Stimulated activated naive CD8-positive, alpha-beta T cell treated with anti-CD3 and anti-CD28 coated beads, Interleukin-15, amount 100 ng/mL, for 72 hours (primary cell): ENCODE results near the gene CCNL1.

Source experiments
- ATAC-seq: fragments of 150-1000 bp; cut with Tn5 transposase; 2 replicates; pipeline ENCODE4 v1.10.0; 2021; ENCODE audit warnings: mild to moderate bottlenecking, moderate library complexity
- DNase-seq, 2 donors: peaks; one replicate each; pipeline ENCODE4 v3.0.0; 2021 to 2022
- H3K27ac Mint-ChIP-seq, 2 donors: one replicate each; pipeline ENCODE4 v1.8.0; 2022; ENCODE audit warnings: mild to moderate bottlenecking in 2 of 2, mixed read lengths in 2 of 2, moderate library complexity in 2 of 2
- H3K27me3 Mint-ChIP-seq: one replicate; pipeline ENCODE4 v1.8.0; 2022; ENCODE audit warnings: mixed read lengths
- H3K4me1 Mint-ChIP-seq: one replicate; pipeline ENCODE4 v1.8.0; 2022; ENCODE audit warnings: mild to moderate bottlenecking, mixed read lengths
- H3K4me3 Mint-ChIP-seq, 2 donors: one replicate each; pipeline ENCODE4 v1.8.0; 2022; ENCODE audit warnings: mild to moderate bottlenecking in 2 of 2, mixed read lengths in 2 of 2, moderate library complexity in 1 of 2
- H3K9me3 Mint-ChIP-seq, 2 donors: one replicate each; pipeline ENCODE4 v1.8.0; 2022; ENCODE audit warnings: mixed read lengths in 2 of 2

The CCNL1 gene

DNA sequence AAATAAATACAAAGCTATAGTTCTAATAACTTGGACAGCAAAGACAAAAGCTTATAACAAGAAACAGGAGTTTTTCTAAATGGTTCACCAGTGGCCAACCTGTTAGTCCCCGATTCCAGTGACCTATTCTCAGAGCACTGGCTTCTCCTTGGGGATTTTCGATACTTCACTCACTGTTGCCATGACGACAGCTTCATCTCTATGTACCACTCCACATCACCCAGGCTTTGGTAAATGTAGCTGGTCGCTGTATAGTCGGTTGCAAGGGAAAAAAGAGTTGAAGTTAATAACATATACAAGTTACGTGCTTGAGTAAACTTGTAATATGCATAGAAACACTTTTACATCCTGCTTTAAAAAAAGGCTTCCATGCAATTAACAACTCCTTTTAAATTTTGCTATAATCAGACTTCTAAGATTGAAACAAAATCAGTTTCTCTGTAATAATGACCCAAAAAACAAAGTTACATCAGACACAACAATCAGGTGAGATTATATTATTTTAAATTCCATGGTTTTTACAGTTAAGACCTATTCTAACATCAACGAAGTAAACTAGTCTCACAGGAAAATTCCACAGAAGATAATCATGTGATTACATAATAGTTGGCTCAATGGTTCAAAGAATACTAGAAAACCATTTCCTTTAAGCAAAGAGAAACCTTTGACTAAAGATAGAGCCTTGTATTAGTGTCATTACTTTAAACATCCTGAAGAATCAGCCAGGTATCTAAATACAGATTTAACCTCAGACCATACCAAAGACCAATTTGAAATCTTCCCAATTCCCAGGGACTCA is 2.9 kb downstream of the CCNL1 start:
- peaks cover 67% of the 10 kb centered on the region for H3K4me1 Mint-ChIP-seq
- H3K4me3 Mint-ChIP-seq, result peak overlapping the region; percentile 87 to 96
- H3K9me3 Mint-ChIP-seq, result no peaks in the 10 kb centered on the region
- ATAC-seq (no peak), DNase-seq (no peak)
- no peaks in the 10 kb centered on the region for H3K27me3 Mint-ChIP-seq
- H3K27ac Mint-ChIP-seq, result peak overlapping the region; percentile 99

DNA sequence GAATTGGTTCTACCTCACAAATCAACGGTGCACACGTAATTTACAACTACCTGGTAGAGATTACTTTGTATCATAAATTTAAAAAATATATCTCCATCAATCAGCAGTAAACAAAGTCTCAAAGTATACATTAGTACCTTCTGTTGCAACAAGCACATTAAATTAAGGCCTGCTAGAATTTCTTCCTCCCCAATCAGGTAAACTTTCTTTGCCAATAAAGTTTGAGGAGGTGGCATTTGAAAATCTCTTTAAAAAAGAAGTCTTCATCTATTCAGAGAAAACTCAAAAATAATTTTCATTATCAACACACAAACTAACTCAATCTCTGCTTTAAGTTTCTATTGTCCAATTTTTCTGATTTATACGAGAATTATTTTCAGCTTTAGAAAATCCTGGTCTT is 4.4 kb downstream of the CCNL1 start:
- H3K4me1 Mint-ChIP-seq, result peaks cover 70% of the 10 kb centered on the region
- no peaks in the 10 kb centered on the region for H3K9me3 Mint-ChIP-seq

DNA sequence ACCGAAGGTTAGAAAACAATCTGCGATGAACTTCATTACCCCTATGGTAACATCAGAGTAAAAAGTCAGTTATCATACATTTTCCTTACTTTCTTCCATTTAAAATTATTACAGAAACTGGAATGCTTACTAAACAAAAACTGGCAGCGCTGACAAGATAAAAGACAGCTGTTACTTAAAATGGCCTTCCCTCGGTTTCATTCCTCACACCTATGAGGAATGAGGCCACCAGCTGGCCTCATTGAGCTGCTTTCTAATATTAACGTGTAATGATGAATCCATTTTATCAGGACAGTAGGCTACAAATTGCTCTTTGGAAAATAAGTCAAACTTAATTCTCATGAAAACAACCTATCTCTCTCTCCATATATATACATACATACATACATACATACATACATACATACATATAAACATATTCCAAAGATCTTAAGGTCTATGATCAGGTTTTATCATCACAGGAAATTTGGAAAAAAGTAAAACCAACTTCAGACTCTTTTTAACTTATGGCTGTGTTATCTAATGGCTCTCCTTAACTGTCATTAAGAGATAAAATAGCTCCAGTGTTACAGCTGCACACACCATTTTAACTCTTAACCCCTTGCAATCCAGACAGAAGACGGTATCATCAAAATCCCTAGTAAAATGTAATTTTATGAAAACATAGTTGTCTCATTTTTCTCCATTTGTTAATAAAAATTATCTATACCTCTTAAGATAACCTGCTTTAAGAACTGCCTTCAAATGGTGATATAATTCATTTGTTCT is 5.2 kb downstream of the CCNL1 start:
- peak overlapping the region; percentile 22 to 82 for H3K27ac Mint-ChIP-seq
- H3K4me1 Mint-ChIP-seq, result peaks cover 68% of the 10 kb centered on the region
- ATAC-seq (no peak), DNase-seq (no peak)
- no peaks in the 10 kb centered on the region for H3K27me3 Mint-ChIP-seq
- H3K9me3 Mint-ChIP-seq, result no peaks in the 10 kb centered on the region
- peak overlapping the region; percentile 87 to 96 for H3K4me3 Mint-ChIP-seq

More for the DNA sequence above, 4.4 kb downstream of the CCNL1 start:
- ATAC-seq (no peak), DNase-seq (no peak)
- H3K27me3 Mint-ChIP-seq, result no peaks in the 10 kb centered on the region
- peak overlapping the region; percentile 7 to 93 for H3K27ac Mint-ChIP-seq
- peak overlapping the region; percentile 87 to 96 for H3K4me3 Mint-ChIP-seq

DNA sequence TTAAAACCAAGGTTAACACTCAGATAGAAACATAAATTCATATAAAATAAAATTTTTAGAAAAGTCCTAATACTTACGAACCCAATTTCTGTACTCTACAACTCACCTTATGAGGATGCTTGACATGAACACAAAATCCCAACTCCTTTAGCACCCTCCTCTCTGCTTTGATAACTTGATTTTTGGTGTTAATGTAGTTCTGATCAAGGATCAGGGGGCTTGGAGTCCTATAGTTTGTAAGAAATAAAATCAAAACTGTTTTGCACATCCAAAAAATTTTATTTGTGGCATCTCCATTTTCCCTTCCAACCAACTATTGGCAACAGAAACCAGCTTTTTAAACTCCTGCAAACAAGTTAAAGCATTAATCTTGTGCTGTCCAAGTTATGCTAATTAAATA is 7.0 kb downstream of the CCNL1 start:
- ATAC-seq, result no peak
- H3K9me3 Mint-ChIP-seq, result no peaks in the 10 kb centered on the region
- H3K27ac Mint-ChIP-seq, result peak overlapping the region in 1 of 2 donors; percentile 40
- H3K4me1 Mint-ChIP-seq, result peaks cover 73% of the 10 kb centered on the region
- peak overlapping the region; percentile 5 to 47 for H3K4me3 Mint-ChIP-seq
- no peaks in the 10 kb centered on the region for H3K27me3 Mint-ChIP-seq
- DNase-seq, result no peak

DNA sequence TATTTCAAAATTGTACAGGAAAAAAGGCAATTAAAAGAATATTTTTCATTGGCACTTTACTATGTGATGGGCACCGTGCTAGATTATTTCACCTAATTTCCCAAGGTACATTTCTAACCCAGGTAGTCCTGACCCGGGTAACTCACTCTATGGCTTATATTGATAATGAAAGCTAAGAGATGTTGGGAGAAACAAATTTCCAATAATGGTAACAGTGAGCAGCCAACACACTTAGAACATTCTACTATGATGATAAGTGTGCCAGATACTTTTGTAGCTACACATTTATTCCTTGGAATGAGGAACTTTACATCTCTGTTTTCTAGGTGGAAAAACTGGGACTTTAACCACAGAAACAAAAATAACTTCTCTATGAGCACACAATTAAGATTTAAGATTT is 7.5 kb downstream of the CCNL1 start:
- Mint-ChIP-seq H3K4me3 (no peak overlapping the region), H3K4me1 (peaks cover 68% of the 10 kb centered on the region), H3K27ac (no peak overlapping the region)

DNA sequence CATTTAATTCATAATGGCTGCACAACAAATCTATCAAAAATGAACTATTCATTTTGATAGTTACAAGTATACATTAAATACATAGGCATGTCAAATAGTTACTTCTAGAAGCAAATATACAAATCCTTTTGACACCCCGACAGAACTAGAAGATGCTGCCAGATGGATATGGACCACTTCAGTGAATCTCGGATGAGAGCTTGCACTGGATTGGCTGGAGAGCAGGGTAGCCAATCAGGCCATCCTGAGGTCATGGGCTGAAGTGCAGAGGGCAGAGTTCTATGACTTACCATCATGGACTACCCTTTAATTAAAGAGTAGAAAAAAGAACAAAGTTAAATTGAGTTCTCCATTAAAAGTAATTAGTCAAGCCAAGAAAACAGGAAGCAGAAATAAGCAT is 8.3 kb downstream of the CCNL1 start:
- Mint-ChIP-seq H3K27ac (peak overlapping the region in 1 of 2 donors; percentile 27), H3K27me3 (no peaks in the 10 kb centered on the region), H3K4me1 (peaks cover 62% of the 10 kb centered on the region), H3K4me3 (no peak overlapping the region), H3K9me3 (no peaks in the 10 kb centered on the region)
- no peak for ATAC-seq
- no peak for DNase-seq

More for the DNA sequence above, 7.5 kb downstream of the CCNL1 start:
- H3K9me3 Mint-ChIP-seq, result no peaks in the 10 kb centered on the region
- ATAC-seq (no peak), DNase-seq (no peak)
- no peaks in the 10 kb centered on the region for H3K27me3 Mint-ChIP-seq

DNA sequence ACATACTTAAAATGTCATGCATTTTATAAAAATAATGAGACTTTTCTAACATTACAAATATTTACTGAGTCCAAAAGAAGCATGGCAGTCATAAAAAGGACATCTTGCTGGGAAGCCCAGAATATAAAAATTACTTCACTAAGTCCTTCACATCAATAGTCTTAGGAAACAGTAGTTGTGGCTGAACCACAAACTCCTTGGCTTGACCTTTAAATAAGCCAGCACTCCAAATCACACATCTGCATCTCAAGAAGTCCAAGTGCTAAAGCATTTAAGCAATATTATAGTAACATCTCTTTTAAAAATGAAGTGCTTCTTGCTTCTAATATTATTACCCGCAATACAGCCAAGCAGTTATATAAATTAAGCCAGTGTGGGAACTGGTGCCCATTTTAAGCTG is 8.8 kb downstream of the CCNL1 start:
- Mint-ChIP-seq H3K9me3 (no peaks in the 10 kb centered on the region), H3K27me3 (no peaks in the 10 kb centered on the region), H3K4me1 (peaks cover 57% of the 10 kb centered on the region), H3K4me3 (no peak overlapping the region), H3K27ac (peak overlapping the region in 1 of 2 donors; percentile 90)
- ATAC-seq (no peak), DNase-seq (no peak)

DNA sequence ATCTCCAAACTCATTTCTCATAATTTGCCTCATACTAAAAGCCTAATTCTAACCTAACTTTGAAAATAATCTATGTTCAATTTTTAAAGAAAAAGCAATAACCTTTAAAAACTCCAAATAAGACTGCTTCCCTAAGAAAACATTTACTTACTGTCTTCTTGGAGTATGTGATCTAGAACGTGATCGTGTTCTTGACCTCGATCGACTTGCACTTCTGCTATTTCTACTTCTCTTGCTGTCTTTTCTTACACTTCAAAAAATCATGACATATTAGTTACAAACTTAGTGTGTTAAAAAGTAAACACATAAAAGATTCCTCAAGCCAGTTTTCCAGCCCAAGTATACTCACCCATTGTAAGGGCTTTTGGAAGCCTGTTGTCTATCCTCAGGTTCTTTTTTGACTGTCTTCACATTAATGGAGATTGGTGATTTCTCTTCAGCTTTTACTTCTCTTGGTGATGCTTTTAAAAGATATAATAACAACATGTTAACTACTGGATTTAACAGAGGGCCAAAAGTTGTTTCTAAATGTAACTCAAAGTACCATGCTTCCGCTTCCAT is 10.7 kb downstream of the CCNL1 start:
- Mint-ChIP-seq H3K4me3 (no peak overlapping the region), H3K27me3 (no peaks in the 10 kb centered on the region), H3K9me3 (no peaks in the 10 kb centered on the region), H3K27ac (peak overlapping the region in 1 of 2 donors; percentile 38), H3K4me1 (peaks cover 44% of the 10 kb centered on the region)
- DNase-seq, result no peak
- no peak for ATAC-seq

DNA sequence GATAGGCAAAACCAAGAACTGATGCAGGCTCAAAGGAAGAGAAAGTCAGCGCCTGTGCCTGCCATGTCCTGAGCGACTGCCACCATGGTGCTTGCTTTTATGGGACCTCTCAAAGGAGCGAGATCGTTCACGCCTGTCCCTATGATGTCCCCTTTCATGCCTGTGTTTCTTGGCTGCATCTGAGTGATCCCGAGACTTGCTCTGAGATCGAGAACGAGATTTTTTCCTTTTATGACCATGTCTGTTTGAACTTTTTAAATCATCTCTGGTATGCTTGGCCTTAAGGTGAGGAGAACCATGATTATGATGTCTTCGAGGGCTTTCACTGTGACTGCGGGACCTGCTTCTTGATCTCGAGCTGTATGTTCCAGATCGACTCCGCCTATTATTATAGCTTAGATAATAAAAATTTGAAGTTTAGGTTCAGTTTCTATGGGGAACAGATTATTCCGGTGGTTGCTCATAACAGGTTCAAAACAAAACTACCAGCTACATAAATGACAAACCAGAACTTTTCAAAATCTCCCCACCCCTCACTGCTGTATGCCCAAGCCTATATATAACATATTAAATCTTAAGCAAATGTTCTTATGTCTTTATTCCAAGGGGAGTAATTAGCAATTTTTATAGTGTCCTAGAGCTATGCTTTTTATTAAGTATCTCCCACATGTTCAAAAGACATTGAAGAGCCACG is 11.6 kb downstream of the CCNL1 start:
- DNase-seq (no peak), ATAC-seq (peak; percentile 32)
- Mint-ChIP-seq H3K27me3 (no peaks in the 10 kb centered on the region), H3K27ac (peak overlapping the region in 1 of 2 donors; percentile 34), H3K9me3 (no peaks in the 10 kb centered on the region), H3K4me1 (peaks cover 38% of the 10 kb centered on the region), H3K4me3 (no peak overlapping the region)

DNA sequence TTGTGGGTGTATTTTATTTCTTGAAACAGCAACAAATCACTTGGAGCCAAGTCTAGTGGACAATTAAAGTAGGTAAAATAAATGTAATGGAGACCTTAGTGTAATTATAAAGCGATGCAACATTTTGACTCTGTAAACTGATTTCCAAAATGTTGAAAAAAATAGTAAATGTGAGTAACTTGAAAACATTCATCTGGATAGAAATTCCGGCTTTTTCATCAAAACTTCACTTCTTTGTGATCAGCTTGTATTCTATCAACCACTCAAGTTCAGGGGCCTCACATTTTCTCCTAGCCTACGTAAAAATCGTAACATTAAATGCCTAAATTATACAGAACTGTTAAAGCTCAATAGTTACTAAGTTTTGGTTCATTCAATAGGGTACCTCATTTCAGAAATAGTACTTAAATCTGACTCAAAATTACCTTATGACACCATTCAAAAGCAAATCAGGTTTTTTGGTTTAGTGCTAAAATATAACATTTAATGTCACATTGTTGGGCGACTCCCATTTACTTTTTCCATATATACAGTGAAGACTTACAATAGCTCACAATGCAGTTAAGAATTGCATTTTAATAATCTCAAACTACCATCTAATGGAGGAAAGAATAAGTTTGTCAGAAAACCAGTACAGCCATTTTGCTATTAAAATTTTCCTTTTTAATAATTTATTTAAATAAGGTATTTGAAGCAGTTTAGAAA is 12.7 kb downstream of the CCNL1 start:
- no peaks in the 10 kb centered on the region for H3K27me3 Mint-ChIP-seq
- no peak for DNase-seq
- peak overlapping the region in 1 of 2 donors; percentile 91 for H3K27ac Mint-ChIP-seq
- H3K9me3 Mint-ChIP-seq, result no peaks in the 10 kb centered on the region
- ATAC-seq, result no peak
- peaks cover 33% of the 10 kb centered on the region for H3K4me1 Mint-ChIP-seq
- no peak overlapping the region for H3K4me3 Mint-ChIP-seq

DNA sequence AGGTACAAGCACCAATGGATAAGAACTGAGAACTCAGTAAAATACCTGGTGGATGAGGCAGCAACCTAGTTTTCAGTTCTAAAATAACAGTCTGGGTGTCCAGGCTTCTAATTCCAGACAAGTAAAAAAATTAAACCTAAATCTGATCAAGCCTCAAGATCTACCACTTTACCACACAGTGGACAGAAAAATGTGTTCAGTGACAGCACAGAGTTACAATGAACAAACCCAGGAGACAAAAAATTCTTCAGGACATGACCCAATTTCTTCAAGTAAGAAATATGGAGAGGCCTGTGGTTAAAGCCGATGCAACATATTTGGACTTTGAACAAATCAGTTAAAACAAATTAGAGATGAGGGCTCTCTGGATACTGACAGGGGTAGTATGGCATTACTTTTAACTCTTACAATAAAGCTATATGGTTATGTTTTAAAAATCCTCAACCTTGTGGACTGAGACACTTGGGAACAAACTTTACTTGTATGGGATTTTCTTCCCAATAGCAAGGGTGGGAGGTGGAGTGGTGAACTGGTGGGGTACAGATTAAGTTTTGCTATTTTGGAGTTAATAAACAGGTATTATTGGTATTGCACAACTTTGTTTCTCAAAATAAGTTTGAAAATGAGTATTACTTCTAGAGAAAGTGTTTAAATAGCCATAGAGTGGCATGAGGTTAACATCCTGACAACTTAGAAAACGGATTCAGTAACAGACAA is 14.2 kb downstream of the CCNL1 start:
- Mint-ChIP-seq H3K4me1 (peaks cover 21% of the 10 kb centered on the region), H3K9me3 (no peaks in the 10 kb centered on the region), H3K27me3 (no peaks in the 10 kb centered on the region), H3K4me3 (no peak overlapping the region), H3K27ac (peak overlapping the region in 1 of 2 donors; percentile 81)
- ATAC-seq (peak; percentile 34), DNase-seq (no peak)

DNA sequence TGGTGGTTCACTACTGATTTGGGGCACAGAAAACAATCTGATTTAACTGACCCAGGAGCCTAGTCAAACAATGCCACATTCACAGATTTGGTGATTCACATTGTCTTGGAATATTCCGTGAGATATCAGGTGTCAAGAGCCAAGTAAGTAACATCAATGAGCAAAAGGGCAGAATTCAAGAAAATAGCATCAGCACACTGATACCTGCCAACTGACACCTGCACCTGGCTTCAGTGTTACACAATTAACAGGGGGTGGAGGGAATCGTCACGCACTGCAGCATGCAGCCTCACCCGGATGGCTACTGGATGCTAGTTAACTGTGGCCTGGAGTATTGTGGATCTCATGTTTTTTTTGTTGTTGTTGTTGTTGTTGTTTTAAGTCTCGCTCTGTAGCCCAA is 17.6 kb downstream of the CCNL1 start:
- no peak for DNase-seq
- Mint-ChIP-seq H3K4me3 (no peak overlapping the region), H3K9me3 (no peaks in the 10 kb centered on the region), H3K4me1 (peaks cover 10% of the 10 kb centered on the region), H3K27me3 (no peaks in the 10 kb centered on the region), H3K27ac (no peak overlapping the region)
- ATAC-seq, result no peak

DNA sequence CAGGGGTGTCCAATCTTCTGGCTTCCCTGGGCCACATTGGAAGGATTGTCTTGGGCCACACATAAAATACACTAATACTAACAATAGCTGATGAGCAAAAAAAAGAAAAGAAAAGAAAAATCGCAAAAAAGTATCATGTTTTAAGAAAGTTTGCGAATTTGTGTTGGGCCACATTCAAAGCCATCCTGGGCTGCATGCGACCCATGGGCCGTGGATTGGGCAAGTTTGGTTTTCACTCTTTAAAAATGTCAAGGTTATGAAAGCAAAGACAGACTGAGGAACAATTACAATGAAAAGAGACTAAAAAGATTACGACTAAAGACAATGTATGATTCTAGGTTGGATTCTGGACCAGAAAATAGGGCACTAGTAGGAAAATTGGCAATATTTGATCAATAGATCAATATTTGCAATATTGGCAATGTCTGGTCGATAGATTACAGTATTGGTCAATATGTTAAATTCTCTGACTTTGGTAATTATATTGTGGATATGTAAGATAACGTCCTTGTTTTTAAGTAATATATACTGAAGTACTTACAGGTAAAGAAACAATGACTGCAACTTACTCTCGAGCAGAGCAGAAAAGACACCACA is 19.9 kb downstream of the CCNL1 start:
- Mint-ChIP-seq H3K27me3 (no peaks in the 10 kb centered on the region), H3K27ac (no peak overlapping the region), H3K9me3 (no peaks in the 10 kb centered on the region), H3K4me3 (no peak overlapping the region), H3K4me1 (peaks cover 11% of the 10 kb centered on the region)
- DNase-seq (no peak), ATAC-seq (no peak)

DNA sequence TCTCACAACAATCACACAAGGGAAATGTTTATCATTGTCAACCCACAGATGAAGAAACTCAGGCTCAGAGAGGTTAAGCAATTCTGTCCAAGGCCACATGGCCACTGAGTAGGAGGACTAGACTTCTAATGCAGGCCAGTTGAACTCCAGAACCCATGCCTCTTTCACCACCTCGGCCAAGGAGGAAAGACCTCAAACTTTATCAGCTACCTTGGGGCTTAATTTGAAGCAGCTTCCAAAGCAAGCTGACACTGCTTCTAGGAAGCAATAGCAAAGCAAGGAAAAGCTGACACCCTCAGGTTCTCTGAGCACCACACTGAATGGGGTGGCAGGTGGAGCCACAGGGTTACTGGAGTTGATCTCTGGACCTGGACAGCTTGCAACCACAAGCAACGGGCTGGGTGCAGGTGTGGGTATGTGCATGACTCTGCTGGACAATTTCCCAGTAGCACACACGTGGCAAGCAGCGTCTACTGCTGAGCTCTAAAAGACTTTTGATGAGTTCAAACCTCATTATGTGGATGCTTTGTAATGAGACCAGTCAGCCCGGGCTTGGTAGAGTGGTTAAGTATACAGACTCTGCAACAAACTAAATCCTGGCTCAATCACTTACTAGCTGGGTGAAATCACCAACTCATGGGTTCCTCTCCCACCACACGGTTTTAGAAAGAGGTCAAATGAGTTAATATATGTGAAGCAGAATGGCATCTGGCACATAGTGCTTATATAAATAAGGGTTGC is 23.1 kb downstream of the CCNL1 start:
- Mint-ChIP-seq H3K4me3 (no peak overlapping the region), H3K9me3 (no peaks in the 10 kb centered on the region), H3K27ac (no peak overlapping the region), H3K4me1 (peaks cover 37% of the 10 kb centered on the region), H3K27me3 (no peaks in the 10 kb centered on the region)
- DNase-seq, result no peak
- no peak for ATAC-seq
